GM10266 (cell line): ENCODE data around the gene RSRC1.
A peak's percentile ranks its signal among the peaks of the same experiment; 100 is the strongest.

ENCODE experiments used
- DNase-seq: peaks from one replicate; pipeline ENCODE4 v3.0.0; 2012; ENCODE audit errors: extremely low spot score
- TF ChIP-seq, protein P1 (sequence below): IDR thresholded peaks from 2 replicates; pipeline ENCODE4 v1.5.1; 2012; ENCODE audit warnings: mild to moderate bottlenecking, low read depth; ENCODE audit not compliant: control insufficient read depth, insufficient read depth; ENCODE audit errors: missing control alignments

Gene RSRC1

DNA sequence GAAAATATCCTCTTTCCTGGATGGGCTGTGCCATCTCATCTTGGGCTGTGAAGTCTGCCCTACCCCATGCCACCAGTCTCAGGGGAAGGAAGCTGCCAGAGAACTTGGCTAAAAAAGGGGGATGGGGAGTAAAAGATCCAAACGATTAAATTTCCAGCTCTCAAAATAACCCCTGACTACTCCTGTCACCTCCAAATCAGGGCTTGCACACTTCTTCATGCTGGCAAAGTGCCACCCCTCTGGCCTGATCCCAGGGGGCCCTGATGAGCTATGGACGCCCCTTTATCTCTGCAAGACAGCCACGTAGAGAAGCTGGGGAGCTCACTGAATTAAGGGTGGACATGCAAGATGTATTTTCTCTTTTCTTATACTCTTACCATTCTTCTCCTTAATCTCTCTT, 459.9 kb downstream of the RSRC1 start:
- TF ChIP-seq, protein P1, sequence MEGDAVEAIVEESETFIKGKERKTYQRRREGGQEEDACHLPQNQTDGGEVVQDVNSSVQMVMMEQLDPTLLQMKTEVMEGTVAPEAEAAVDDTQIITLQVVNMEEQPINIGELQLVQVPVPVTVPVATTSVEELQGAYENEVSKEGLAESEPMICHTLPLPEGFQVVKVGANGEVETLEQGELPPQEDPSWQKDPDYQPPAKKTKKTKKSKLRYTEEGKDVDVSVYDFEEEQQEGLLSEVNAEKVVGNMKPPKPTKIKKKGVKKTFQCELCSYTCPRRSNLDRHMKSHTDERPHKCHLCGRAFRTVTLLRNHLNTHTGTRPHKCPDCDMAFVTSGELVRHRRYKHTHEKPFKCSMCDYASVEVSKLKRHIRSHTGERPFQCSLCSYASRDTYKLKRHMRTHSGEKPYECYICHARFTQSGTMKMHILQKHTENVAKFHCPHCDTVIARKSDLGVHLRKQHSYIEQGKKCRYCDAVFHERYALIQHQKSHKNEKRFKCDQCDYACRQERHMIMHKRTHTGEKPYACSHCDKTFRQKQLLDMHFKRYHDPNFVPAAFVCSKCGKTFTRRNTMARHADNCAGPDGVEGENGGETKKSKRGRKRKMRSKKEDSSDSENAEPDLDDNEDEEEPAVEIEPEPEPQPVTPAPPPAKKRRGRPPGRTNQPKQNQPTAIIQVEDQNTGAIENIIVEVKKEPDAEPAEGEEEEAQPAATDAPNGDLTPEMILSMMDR, result no peak
- DNase-seq, result no peak

GRCh38 chr3:158570999-158571702, 461.3 kb downstream of the RSRC1 start, which contains the start of gene MLF1:
TSS of gene MLF1 (plus strand) at chr3:158571194. CDS start at chr3:158571301, 107 bp downstream.
- TF ChIP-seq, protein P1, result no peak
- DNase-seq, result peak; percentile 86

GRCh38 chr3:158571969-158572765, 462.3 kb downstream of the RSRC1 start:
- TF ChIP-seq, protein P1, result no peak
- no peak for DNase-seq

- TF ChIP-seq, protein P1, result no peak
- DNase-seq, result no peak
Measured at GRCh38 chr3:158572766-158573060, 462.8 kb downstream of the RSRC1 start.

DNA sequence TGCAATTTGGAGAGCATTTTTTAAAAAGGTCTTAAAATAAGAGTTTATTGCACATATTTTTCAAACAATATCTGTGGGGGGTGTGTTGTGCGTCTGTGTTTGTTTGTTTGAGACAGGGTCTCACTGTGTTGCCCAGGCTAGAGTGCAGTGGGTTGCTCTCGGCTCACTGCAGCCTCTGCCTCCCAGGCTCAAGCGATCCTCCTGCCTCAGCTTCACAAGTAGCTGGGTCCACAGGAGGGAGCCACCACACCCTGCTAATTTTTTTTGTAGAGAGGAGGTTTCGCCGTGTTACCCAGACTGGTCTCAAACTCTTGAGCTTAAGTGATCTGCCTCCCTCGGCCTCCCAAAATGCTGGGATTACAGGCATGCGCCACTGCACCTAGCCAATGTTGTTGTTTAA, 463.8 kb downstream of the RSRC1 start:
- TF ChIP-seq, protein P1, result no peak
- DNase-seq, result no peak

DNA sequence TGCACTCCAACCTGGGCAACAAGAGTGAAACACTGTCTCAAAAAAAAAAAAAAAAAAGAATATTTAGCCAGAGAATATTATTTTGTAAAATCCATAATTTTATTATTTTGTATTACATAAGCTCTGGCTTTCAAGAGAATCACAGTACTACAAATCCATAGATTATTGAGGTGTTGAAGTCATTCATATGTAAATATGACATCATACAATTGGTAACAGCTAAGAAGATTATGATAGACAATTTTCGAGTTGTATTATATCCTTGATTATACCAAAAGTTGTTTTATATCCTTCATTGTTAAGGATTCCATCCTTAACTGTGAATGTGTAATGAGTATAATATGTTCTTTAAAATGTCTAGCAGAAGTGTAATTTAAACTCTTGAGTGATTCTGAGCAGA, 464.8 kb downstream of the RSRC1 start:
- TF ChIP-seq, protein P1, result no peak
- no peak for DNase-seq

DNA sequence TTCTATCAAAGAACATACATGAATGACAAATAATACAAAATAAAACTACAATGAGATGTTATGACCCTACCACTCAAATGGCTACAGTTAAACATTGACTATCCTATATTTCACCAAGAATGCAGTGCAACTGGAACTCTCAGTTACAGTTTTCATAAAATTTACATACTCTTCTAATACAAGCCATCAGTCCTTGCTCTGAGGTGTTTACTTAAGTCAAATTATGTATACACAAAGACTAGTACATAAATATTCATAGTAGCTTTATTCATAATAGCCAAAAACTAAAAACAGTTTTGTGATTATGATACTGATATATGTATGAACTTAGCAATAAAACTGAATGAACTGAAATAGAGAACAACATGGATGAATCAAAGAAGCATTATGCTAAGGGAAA, 480.3 kb downstream of the RSRC1 start:
- TF ChIP-seq, protein P1, result no peak
- no peak for DNase-seq
